Activated T-cell treated with anti-CD3 and anti-CD28 coated beads for 48 hours (primary cell): ENCODE data around the gene DYNC2LI1.
"Not testable (repeated sequence)": the region's sequence is repeated elsewhere in the genome, so short reads cannot be mapped to it uniquely, and the experiment has no call there.

Experiments used
- DNase-seq: peaks from one replicate; pipeline ENCODE4 v3.0.0-alpha.2; 2020; ENCODE audit warnings: low read depth

DYNC2LI1 gene

DNA sequence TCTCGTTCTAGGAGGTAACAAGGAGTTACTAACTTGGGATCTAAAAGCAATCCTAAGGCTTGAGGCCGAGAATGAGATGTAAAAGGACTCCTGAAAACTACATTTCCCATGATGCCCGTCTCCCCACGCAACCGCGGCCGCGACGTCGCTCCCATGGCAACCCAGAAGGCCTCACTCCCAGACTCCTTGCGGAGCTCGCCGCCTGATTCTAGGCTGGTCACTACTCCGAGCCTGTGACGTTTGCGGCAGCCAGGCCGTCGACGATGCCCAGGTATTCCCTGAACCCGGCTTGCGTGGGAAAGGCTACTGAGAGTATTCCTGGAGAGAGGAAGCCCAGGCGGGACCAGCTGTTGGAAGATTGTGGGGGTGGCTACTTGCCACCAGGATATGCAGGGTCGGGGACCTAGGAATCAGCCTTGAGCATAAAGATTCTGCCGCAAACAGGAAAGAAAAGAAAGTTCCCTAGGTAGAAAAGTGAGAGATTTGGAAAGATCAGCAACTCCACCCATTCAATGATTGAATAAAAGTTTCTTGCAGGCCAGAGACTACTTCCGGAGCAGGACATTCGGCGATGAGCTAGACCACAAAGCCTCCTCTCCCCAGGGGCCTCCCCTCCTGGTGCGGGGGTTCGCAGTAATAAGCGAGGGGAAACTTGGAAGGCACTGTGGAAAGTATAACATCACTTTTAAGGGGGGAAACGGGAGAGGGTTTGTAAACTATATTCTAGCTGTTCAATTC lies at the start of gene DYNC2LI1:
Gene DYNC2LI1 (plus strand): TSS at position 164 of the 738 bp plus-strand sequence. CDS start 100 bp downstream, at position 264.
- peak; percentile 83 for DNase-seq

DNA sequence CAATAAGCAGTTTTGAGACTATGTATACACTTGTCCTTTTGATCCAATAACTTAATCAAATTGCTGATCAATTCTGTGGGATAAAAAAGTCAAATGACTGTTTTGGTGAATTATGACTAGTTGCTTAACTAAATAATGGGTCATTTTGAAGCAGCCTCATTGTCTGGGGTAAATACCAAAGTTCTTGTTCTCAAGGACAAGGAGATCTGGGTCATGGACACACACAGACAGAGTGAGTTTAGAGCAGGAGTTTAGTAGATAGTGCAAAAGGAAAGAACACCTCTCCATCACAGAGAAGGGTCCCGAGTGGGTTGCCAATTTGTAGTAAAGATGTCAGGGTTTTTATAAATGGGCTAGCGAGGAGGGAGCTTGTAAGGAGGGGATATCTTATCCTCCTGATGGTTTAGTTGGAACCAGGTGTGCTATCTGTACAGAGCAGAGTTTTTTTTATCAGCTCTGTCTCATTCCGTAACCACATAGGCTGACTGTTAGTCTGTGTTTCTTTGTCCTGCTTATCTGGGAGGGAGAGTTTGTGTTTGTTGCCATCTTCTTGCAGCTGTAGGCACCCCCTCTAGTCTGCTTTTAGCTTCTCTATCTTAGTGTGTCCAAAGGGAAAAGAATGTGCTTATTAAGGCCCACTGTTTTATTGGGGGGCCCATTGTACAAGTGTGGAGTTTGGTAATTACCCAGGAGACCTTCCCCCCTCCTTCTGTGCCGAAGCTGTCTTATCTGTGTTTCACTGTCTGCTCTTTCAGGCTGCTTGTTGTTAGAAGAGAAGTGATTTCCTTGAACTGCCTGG lies 48.9 kb upstream of the DYNC2LI1 start:
- DNase-seq, result no peak

DNA sequence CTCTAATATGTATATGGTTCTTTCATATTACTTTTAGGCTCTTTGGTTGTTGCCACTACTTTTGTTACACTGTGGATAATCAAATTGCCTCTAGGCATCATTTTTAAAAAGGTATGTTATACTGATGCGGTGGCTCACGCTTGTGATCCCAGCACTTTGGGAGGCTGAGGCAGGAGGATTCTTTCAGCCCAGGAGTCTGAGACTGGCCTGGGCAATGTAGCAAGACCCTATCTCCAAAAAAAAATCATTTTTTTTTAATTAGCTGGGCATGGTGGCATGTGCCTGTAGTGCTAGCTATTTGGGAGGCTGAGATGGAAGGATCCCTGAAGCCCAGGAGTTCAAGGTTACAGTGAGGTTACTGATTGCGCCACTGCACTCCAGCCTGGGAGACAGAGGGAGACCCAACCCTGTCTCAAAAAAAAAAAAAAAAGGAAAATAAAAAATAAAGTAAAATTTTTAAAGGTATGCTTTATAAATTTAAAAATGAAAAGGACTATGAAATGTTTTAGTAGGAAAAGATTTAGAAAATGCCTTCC lies 48.1 kb upstream of the DYNC2LI1 start:
- DNase-seq, result no peak

DNA sequence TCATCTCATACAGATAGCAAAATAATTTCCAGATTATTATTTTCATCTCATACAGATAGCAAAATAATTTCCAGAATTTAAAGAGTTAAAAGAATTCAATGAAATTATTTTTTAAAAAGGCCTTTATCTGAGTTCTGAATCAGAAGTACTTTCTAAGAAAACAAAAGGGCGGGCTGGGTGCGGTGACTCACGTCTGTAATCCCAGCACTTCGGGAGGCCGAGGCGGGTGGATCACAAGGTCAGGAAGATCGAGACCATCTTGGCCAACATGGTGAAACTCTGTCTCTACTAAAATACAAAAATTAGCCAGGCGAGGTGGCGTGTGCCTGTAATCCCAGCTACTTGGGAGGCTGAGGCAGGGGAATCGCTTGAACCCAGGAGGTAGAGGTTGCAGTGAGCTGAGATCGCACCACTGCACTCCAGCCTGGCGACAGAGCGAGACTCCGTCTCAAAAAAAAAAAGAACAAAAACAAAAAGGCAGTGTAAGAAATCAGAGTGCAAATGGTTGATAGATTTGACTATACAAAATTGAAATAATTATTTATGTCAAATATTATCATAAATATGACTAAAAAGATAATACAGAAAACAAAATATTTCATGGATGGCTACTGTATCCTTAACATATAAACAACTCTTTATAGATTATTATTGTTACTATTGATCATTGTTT lies 46.7 kb upstream of the DYNC2LI1 start:
- not testable (repeated sequence) for DNase-seq

DNA sequence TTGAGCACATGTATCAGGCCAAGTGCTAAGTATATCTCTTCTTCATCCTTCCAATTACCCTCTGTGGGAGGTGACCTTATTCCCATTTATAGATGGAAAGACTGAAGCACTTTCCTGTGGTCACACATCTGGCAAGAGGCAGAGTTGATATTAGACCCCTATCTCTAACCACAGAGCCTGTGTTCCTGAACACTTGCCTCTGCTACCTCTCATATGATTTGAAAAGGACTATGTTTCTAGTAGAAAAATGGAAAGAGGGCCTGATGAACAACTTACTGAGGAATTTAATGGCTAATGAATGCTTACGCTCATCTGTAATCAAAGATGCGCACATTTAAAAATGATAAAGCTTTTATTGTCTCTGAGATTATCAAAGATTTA lies 46.2 kb upstream of the DYNC2LI1 start:
- DNase-seq, result no peak

DNA sequence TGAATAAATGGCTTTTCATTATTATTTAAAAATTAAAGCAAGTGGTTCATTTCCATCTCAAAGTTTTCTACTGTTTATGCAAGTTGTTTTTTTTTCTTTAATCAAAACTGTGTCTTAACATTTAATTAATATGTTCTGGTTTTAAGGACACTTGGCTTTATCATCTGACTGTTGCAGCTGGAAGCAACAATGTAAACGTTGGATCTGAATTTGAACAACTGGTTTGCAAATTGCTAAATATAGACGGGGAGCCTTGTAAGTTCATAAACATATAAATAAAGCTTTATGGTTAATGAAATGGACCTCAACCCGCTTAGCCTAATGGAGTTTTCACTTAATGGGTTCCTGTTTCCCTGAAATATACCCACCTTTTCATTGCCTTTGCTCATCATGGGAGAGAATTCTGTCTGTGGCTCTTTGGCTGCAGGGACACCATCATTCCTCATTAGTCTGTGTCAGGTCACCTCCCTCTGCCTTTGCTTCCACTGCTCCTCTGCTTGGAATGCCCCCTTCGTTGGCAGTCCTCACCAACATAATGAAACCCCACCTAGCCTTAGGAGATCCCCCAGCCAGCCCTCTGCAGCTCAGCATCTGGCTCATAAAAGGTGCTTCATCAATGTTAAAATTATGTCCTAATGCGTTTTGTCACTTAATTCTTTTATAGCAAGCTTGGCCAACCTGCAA lies 44.2 kb upstream of the DYNC2LI1 start:
- no peak for DNase-seq

DNA sequence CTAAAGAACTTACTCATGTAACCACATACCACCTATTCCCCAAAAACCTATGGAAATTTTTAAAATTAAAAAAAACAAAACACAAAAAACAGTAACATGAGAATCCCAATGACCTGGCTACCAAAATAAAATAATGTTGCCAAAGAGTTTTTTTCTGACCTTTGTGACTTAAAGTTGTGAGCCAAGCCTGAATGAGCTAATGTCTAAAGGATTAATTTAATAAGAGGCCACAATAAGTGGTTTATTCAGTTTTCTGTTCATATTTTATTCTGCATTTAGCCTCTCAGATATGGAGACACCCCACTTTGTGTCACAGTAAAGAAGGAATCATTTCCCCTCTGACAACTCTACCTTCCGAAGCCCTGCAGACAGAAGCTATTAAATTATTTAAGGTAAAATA lies 42.6 kb upstream of the DYNC2LI1 start:
- no peak for DNase-seq

DNA sequence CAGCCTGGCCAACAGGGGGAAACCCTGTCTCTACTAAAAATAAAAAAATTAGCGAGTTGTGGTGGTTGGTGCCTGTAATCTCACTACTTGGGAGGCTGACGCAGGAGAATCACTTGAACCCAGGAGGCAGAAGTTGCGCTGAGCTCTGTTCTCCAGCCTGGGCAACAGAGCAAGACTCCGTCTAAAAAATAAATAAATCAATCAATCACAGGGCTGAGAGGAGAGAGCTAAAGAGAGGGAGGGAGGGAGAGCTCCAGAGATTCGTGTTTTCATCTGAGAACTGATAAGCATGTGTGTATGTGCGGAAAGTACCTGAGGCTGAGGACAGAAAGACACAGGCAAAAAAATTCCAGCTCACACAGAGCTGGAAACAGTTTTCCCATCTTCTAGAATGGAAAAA lies 37.2 kb upstream of the DYNC2LI1 start:
- DNase-seq, result no peak

DNA sequence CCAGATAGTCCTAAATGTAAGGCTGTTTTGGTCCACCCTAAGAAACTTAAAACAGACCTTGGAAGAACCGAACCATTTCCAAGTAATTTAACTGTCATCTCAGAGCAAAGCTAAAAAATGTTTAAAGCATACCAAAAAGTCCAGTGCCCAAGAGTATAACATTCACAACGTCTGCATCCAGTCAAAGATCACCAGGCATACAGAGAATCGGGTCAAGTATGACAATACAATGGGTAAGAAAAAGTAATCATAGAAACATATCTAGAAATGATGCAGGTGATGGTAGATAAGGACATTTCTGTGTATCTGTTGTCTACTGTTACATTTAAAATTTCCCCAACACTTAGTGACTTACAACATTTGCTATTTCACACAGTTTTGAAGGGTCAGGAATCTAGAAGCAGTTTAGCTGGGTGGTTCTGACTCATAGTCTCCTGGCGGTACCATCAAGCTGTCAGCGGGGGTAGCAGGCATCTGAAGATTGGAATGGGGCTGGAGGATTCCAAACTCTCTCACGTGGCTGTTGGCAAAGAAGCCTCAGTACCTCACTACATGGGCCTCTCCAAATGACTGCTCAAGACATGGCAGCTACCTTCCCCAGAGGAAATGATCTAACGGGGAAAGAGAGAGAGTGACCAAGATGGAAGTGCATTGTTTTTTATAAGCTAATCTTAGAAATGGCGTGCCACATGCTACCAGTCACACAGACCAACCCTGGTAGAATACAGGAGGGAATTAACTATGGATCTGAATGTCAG lies 36.6 kb upstream of the DYNC2LI1 start:
- no peak for DNase-seq

DNA sequence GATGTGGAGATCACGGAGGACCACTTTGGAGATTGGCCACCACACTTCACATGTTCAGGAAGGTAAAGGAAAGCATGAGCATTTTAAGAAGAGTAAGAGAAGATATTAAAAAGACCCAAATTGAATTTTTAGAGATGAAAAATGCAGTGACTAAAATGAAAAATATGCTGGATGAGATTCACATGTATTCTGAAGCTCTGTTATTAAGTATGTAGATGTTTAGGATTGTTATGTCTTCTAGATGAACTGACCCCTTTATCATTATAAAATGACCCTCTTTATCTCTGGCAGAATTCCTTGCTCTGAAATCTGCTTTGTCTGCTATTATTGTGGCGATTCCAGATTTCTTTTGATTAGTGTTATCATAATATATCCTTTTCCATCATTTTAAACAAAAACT lies 36.0 kb upstream of the DYNC2LI1 start:
- DNase-seq, result no peak

DNA sequence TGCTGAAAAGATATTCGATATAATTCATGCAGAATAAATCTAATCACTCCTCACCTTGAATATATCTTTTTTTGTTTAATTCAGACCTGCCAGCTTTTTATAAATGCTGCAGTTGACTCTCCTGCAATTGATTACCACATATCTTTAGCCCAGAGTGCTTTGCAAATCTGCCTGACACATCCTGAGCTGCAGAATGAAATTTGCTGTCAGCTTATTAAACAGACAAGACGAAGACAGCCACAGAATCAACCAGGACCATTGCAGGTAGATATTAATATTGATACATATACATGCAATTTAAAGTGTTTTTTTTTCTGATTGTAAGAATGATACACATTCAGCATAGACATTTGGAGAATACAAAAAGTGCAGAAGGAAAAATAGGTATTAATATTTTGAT lies 35.6 kb upstream of the DYNC2LI1 start:
- no peak for DNase-seq

DNA sequence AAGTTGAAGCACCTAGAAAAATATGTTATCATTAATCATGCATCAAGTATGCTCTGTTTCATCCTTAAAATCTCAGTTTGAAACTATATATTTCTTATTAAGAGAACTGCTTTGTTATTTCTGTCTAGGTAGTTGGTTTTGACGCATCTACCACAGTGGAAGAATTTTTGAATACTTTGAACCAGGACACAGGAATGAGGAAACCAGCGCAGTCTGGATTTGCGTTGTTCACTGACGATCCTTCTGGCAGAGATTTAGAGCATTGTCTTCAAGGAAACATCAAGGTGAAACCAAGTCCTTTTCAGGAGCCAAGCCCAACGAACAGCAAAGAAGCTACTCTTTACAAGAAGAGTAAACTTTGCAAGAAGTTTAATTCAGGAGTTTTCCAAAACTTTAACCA lies 30.1 kb upstream of the DYNC2LI1 start:
- no peak for DNase-seq

DNA sequence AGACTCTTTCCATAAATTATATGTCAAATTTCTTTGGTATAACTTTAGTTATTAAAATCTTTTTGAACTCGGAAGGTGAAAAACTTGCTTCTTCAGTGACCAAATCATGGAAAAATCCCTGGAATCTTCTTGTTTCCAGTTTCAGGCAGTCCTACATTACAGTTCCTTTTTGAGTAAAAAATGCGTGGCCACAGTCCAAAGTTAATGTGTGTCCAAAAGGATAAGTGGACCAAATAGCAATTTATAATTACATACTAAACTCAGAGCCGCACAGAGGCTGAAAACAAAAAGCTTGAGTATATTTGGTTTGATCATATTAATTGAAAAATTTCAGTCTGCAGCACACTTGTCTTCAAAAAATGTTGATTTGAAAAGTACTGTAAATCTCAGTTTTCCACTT lies 28.4 kb upstream of the DYNC2LI1 start:
- DNase-seq, result no peak

DNA sequence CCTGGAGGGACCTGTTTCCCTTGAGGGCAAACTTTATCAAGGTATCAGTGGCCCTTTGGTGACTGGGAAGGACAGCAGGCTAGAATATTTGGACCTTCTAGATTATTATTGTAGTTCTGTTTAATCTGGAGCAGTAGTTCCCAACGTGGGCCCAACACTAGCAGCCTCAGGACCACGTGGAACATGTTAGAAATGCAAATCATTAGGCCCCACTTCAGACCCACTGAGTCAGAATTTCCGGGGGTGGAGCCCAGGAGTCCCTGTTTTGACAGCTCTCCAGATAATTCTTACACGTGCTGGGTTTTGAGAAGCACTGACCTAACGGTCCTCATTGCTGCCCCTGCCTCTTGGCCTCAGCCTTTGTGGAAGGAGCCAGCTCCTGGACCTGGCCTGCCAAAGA lies 25.5 kb upstream of the DYNC2LI1 start:
- DNase-seq, result peak; percentile 17

DNA sequence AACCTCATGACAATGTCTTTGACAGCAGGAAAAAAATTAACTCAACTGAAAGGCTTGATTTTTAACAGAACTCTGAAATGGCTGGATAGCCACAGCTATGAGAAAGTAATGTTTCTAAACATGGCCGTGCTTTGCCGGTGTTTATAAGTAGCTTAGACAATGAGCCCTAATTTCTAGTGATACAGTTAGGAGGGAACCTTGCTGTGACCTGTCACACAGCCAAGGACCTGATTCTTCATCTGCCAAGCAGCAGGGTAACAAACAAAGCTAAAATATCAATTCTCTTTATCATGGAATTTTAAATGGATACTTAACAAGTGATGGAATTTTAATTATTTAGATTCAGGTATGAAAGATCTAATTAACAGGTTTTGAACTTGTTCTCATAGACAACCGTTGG lies 24.3 kb upstream of the DYNC2LI1 start:
- no peak for DNase-seq

DNA sequence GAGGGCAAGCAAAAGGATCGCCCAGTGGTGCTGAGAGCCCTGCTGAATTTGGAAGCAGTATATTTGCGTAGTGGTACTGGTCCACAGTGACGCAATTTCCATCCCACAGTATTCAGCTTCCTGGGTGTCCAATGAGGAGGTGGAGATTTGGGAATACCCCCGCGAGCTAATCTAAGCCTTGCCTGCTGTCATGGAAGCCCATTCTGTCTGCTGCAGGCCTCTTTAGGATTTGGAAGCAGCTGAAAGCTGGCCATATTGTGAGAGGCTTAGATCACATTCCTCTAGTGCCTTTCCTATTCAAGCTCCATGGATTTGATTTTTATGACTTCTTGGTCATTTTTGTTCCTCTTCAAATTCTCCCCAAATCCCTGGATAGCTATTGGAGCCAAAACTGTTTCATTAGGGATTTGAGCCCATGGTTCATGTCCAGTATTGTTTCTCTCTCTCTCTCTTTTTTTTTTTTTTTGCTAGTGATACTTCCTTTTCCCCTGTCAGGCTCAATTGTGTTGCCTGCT lies 22.3 kb upstream of the DYNC2LI1 start:
- no peak for DNase-seq

DNA sequence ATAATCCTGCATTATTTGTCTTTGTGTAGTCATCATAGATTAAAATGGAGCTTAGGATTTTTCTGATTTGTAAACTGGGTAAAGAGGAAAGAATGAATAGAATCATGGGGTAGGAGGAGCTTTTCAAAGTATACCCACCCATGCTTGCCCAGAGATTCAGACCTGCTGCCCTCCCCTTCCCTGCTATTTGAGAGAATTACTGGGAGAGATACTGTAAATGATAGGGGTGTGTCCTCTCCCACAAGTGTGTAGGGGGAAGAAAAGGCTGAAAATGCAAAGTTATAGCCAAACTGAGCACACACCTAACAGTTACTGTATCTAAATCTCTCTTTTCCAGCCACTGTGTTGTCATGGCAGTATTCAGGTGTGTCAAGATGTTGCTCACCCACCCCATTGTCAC lies 21.5 kb upstream of the DYNC2LI1 start:
- no peak for DNase-seq

DNA sequence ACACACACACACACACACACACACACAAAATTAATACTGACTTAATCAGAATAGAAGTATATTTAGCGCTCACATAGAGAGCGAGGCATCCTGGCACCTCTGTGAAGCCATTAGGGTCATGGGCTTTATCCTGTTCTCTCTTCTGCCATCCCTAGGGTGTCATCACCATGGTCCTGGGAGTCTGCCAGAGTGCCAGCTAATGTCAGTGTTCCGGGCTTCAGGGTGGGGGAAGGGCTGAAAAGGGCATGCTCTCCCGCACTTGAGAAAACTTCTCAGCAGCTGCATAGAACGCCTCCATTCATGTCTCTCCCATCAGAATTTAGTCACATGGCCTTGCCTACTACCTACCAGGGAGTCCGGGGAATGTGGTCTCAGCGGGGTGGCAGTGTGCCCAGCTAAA lies 19.7 kb upstream of the DYNC2LI1 start:
- DNase-seq, result no peak

DNA sequence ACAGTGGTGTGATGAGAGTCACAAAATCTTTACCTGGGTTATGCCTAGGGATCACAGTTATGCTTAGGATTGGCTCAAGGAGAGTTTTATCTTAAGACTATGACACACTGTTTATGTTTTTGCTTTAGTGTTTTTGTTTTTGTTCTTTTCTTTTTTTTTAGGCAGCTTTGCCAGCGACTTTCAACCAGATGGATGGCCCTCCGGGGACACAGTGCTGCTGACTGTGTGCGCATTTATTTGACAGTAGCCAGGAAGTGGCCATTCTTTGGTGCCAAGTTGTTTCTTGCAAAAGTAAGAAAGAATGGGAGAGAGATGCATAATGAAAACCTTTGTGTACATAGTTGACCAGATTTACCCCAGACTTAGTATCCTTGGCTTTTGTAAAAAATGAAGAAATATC lies 15.1 kb upstream of the DYNC2LI1 start:
- DNase-seq, result no peak

DNA sequence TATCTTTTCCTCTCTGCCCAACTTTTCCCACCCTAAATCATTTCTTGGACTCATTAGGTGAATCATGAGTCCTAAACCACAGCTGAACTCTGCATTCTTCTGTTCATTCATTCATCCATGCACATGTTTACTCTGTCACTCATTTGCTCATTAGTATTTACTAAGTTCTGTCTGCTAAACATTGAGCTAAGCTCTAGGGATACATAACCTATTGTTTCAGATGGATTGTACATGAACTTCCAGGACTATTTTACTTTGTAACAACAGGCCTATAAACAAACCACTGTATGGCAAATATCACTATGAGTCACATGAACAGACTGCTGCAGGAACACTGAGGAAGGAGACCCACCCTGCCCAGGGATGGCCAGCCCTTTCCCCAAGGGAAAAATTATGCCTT lies 14.6 kb upstream of the DYNC2LI1 start:
- no peak for DNase-seq

DNA sequence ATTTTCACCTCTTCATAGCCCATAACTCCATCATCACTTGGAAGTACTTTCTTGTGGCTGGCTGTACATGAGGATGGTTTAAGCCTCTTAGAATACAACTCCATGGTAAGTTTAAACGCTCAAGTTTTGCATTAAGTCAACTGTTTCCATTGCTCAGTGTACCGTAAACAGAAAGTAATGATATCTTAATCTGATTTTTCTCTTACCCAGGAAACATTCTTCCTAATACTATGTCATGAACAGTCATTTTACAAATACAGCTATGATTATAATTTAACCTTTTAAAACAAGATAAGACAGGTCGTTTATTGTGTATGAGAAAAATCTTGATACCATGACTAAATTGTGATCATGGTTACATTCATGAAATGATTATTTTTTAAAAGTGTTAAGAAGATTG lies 11.6 kb upstream of the DYNC2LI1 start:
- no peak for DNase-seq
